Measurements from ENCODE around the gene SLC25A26. TPM values are rescaled to one million over a fixed set of nuclear protein-coding genes. Genes with fewer than 3 reads are reported as not detected.
A peak's percentile ranks its signal among the peaks of the same experiment; 100 is the strongest.
"Not testable (repeated sequence)": the region's sequence is repeated elsewhere in the genome, so short reads cannot be mapped to it uniquely, and the experiment has no call there.

Gene SLC25A26
- total RNA-seq, 1 donor from 2014 or later, result 18.0 TPM

DNA sequence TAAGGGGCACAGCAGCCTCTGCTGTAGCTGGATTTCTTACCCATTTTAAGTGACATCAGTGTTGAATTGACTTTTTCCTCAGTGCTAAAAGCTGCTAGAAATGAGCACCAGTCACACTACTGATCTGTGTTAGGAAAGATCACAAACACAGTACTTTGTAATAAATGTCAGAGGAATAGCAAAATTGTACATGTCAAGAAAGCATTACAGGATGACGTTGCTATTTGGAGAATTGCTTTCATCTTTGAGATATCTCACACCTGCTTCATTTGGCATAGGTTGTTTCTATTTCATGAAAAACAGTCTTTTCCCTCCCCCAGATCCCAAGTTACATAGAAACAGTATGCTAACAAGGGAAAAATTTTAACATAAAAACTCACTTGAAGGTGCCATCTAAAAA lies 77.8 kb downstream of the SLC25A26 start:
- intact Hi-C loops (cut with DNase I), result no loop called here
- Histone ChIP-seq H3K27me3 (no peaks in the 10 kb centered on the region), H3K9me3 (no peaks in the 10 kb centered on the region), H3K4me1 (peaks cover 17% of the 10 kb centered on the region), H3K4me3 (no peak overlapping the region), H3K36me3 (no peaks in the 10 kb centered on the region), H3K27ac (no peak overlapping the region)
- no peak for DNase-seq
- no peak for ATAC-seq
- TF ChIP-seq, protein P1, sequence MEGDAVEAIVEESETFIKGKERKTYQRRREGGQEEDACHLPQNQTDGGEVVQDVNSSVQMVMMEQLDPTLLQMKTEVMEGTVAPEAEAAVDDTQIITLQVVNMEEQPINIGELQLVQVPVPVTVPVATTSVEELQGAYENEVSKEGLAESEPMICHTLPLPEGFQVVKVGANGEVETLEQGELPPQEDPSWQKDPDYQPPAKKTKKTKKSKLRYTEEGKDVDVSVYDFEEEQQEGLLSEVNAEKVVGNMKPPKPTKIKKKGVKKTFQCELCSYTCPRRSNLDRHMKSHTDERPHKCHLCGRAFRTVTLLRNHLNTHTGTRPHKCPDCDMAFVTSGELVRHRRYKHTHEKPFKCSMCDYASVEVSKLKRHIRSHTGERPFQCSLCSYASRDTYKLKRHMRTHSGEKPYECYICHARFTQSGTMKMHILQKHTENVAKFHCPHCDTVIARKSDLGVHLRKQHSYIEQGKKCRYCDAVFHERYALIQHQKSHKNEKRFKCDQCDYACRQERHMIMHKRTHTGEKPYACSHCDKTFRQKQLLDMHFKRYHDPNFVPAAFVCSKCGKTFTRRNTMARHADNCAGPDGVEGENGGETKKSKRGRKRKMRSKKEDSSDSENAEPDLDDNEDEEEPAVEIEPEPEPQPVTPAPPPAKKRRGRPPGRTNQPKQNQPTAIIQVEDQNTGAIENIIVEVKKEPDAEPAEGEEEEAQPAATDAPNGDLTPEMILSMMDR (IDR thresholded peaks at IDR 0.05), result no peak

DNA sequence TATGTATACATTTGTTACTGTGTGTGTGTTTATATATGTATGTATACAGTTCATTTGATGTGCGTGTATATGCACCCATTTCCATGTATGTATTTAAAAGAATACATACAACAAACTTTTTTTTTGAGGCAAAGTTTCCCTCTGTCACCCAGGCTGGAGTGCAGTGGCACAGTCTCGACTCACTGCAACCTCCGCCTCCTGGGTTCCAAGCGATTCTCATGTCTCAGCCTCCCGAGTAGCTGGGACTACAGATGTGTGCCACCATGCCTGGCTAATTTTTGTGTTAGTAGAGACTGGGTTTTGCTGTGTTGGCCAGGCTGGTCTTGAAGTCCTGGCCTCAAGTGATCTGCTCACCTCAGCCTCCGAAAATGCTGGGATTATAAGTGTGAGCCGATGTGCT lies 78.3 kb downstream of the SLC25A26 start:
- H3K27me3 ChIP-seq; H3K36me3 ChIP-seq; H3K9me3 ChIP-seq; ATAC-seq; intact Hi-C loops (cut with DNase I); DNase-seq: not testable (repeated sequence)
- Histone ChIP-seq H3K4me1 (peaks cover 17% of the 10 kb centered on the region), H3K27ac (peak overlapping the region; percentile 48), H3K4me3 (peak overlapping the region; percentile 4)

DNA sequence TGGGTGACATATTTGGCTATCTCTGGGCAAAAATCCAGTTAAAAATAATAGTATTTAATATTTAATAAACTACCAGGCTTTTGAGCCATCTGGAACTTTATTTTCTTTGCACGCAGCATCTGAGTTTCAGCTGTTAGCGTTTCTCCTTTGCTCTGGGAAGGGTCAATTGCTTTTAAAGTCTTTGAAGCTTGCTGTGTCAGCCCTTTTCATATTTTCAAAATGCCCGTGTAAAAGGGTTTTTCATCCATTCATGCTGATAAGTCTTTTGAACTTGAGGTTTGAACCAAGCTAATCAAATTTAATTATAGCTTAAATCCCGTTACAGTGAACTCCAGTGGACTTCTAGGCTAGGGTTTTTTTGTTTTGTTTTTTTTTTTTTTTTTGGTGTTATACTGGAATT lies 79.1 kb downstream of the SLC25A26 start:
- intact Hi-C loops (cut with DNase I), result no loop called here
- ATAC-seq (no peak), DNase-seq (no peak)
- Histone ChIP-seq H3K36me3 (no peaks in the 10 kb centered on the region), H3K4me1 (peaks cover 17% of the 10 kb centered on the region), H3K4me3 (peak overlapping the region; percentile 4), H3K27me3 (no peaks in the 10 kb centered on the region), H3K27ac (peak overlapping the region; percentile 48), H3K9me3 (no peaks in the 10 kb centered on the region)
- TF ChIP-seq, protein P1 (IDR thresholded peaks at IDR 0.05), result no peak

DNA sequence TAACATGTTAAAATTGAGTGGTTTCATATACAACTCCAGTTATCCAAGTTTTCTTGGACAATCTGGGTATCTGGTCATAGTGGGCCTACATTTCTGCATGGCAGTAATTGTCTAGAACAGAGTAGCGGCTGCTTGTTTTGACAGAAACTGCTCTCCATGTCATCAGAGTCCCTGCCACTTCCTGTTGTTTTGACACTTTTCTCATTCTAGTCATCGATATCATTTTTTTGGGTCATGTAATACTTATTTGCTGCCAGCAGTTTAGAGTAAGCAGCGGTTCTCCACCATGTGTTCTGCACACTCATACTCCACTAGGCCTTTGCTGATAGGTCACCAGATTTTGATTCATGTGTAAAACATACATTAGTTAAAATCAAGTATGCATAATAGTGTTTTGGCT lies 81.5 kb downstream of the SLC25A26 start:
- peak; percentile 51 for ATAC-seq
- intact Hi-C loops (cut with DNase I), result no loop called here
- DNase-seq, result no peak
- Histone ChIP-seq H3K9me3 (no peaks in the 10 kb centered on the region), H3K27ac (peak overlapping the region; percentile 43), H3K4me3 (no peak overlapping the region), H3K27me3 (no peaks in the 10 kb centered on the region), H3K36me3 (no peaks in the 10 kb centered on the region), H3K4me1 (peaks cover 17% of the 10 kb centered on the region)
- TF ChIP-seq, protein P1 (IDR thresholded peaks at IDR 0.05), result no peak

DNA sequence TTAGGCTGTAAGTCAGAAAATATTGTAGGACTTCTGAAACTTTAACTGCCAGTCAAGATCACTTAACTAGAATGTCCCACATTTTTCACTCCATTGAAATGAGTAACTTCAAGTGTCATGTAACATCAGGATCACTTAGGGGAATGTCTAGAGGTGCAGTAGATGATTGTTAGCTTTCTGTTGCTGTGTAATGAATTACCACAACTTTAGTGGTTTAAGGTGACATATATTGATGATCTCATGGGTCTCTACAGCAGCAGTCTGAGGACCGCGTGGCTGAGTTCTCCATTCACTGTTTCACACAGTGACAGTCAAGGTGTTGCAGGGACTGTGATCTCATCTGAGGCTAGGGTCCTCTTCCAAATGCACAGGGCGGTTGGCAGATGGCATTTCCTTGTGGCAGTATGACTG lies 82.7 kb downstream of the SLC25A26 start:
- Histone ChIP-seq H3K36me3 (no peaks in the 10 kb centered on the region), H3K9me3 (no peaks in the 10 kb centered on the region), H3K27ac (peak overlapping the region; percentile 49), H3K4me1 (peaks cover 8% of the 10 kb centered on the region), H3K4me3 (no peak overlapping the region), H3K27me3 (no peaks in the 10 kb centered on the region)
- TF ChIP-seq, protein P1 (IDR thresholded peaks at IDR 0.05), result no peak
- intact Hi-C loops (cut with DNase I), result no loop called here
- DNase-seq, result no peak
- ATAC-seq, result peak; percentile 45

DNA sequence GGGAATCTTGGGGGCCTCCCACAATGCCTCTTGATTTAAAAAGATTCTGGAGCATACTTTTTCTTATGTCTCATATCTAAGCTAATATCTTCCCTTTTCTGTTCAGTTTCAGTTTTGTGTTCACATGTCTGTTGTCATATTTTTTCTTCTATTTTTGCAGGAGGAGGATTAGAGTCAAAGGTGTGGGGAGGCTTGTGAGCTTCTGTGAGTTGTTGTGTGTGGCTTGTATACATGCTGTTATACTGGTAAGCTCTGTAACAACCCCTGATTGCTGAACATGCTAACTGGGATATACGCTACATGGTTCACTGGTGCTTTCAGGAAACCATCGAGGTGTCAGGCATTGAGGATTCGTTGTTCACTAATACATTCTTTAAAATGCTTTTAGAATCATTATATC lies 83.5 kb downstream of the SLC25A26 start:
- TF ChIP-seq, protein P1 (IDR thresholded peaks at IDR 0.05), result no peak
- Histone ChIP-seq H3K36me3 (no peaks in the 10 kb centered on the region), H3K4me1 (peaks cover 5% of the 10 kb centered on the region), H3K4me3 (no peak overlapping the region), H3K9me3 (no peaks in the 10 kb centered on the region), H3K27me3 (no peaks in the 10 kb centered on the region), H3K27ac (no peak overlapping the region)
- intact Hi-C loops (cut with DNase I), result no loop called here
- DNase-seq (no peak), ATAC-seq (no peak)

DNA sequence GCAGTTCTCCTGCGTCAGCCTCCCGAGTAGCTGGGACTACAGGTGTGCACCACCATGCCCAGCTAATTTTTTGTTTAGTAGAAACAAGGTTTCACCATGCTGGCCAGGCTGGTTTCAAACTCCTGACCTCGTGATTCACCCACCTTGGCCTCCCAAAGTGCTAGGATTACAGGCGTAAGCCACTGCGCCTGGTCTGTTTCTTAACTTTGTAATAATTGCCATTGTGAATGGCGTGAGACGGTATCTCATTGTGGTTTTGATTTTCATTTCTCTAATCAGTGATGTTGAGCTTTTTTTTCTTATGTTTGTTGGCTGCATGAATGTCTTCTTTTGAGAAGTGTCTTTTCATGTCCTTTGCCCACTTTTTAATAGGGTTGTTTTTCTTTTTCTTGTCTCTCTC lies 85.3 kb downstream of the SLC25A26 start:
- H3K4me1 ChIP-seq; H3K36me3 ChIP-seq; H3K27me3 ChIP-seq; H3K4me3 ChIP-seq; ATAC-seq; H3K27ac ChIP-seq; intact Hi-C loops (cut with DNase I); DNase-seq; H3K9me3 ChIP-seq: not testable (repeated sequence)

DNA sequence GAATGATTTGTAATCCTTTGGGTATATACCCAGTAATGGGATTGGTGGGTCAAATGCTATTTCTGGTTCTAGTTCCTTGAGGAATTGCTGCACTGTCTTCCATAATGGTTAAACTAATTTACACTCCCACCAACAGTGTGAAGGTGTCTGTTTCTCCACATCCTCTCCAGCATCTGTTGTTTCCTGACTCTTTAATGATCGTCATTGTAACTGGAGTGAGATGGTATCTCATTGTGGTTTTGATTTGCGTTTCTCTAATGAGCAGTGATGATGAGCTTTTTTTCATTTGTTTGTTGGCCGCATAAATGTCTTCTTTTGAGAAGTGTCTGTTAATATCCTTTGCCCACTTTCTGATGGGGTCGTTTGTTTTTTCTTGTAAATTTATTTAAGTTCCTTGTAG lies 86.2 kb downstream of the SLC25A26 start:
- ATAC-seq; H3K27me3 ChIP-seq; DNase-seq; H3K36me3 ChIP-seq; H3K4me1 ChIP-seq; H3K9me3 ChIP-seq; H3K27ac ChIP-seq; intact Hi-C loops (cut with DNase I); H3K4me3 ChIP-seq: not testable (repeated sequence)
